T-cell (primary cell): ENCODE results near the gene DUSP19. TPM values are rescaled to one million over a fixed set of nuclear protein-coding genes. Genes with fewer than 3 reads are reported as not detected.
"Not testable (repeated sequence)": the region's sequence is repeated elsewhere in the genome, so short reads cannot be mapped to it uniquely, and the experiment has no call there.

Experiments
- ATAC-seq, 4 experiments: fragments of 200-7000 bp in 3 of 4; fragments of 150-1000 bp in 1 of 4; cut with Tn5 transposase; replicated peaks in 1 of 4; 1 replicate in 3 of 4; 2 replicates in 1 of 4; pipeline ENCODE4 v1.10.0; 2021; ENCODE audit warnings: moderate library complexity in 3 of 4, mild to moderate bottlenecking in 2 of 4, moderate number of reproducible peaks in 1 of 4
- CTCF ChIA-PET, 2 donors: fragments of 300-600 bp; sonication (Branson Sonifier 250); formaldehyde crosslinking; loops; one replicate each; lab custom pipeline; 2022; ENCODE audit warnings: antibody characterized with exemption in 2 of 2; lab: Charles Lee
- POLR2A ChIA-PET, 2 donors: fragments of 300-600 bp; sonication (Branson Sonifier 250); formaldehyde crosslinking; loops; one replicate each; lab custom pipeline; 2022; ENCODE audit warnings: antibody characterized with exemption in 2 of 2; lab: Charles Lee
- DNase-seq, 35 experiments: peaks; one replicate each; pipeline versions ENCODE4 v3.0.0 to v3.0.0-alpha.2; 2013 to 2023
- H3K27ac ChIP-seq: one replicate; pipeline ENCODE4 v1.5.1; 2013; ENCODE audit warnings: low read length
- H3K27me3 ChIP-seq, 2 experiments: replicated peaks in 1 of 2; 1 replicate in 1 of 2; 2 replicates in 1 of 2; pipeline versions ENCODE4 v1.6.1 to v1.7.0; 2013; ENCODE audit warnings: low read length in 1 of 2, mixed read lengths in 1 of 2; ENCODE audit not compliant: control insufficient read depth in 2 of 2, insufficient read depth in 2 of 2; ENCODE audit errors: extremely low read depth in 1 of 2
- H3K36me3 ChIP-seq, 2 donors: 1 replicate in 1 of 2; 2 replicates in 1 of 2; pipeline versions ENCODE4 v1.6.1 to v1.7.0; 2013; ENCODE audit warnings: low read length in 1 of 2; ENCODE audit not compliant: control insufficient read depth in 2 of 2, insufficient read depth in 1 of 2; ENCODE audit errors: extremely low read depth in 1 of 2
- H3K4me1 ChIP-seq, 2 experiments: 1 replicate in 1 of 2; 2 replicates in 1 of 2; pipeline versions ENCODE4 v1.6.1 to v1.7.0; 2013; ENCODE audit warnings: low read length in 2 of 2, mixed read lengths in 1 of 2; ENCODE audit not compliant: insufficient read depth in 2 of 2, control insufficient read depth in 1 of 2; ENCODE audit errors: extremely low read depth in 1 of 2
- H3K4me3 ChIP-seq, 2 donors: 1 replicate in 1 of 2; 2 replicates in 1 of 2; pipeline versions ENCODE4 v1.5.1 to v1.7.0; 2013; ENCODE audit warnings: mild to moderate bottlenecking in 2 of 2, low read length in 1 of 2, moderate library complexity in 1 of 2; ENCODE audit not compliant: control insufficient read depth in 1 of 2; ENCODE audit errors: extremely low read depth in 1 of 2
- H3K9me3 ChIP-seq: 2 replicates; pipeline ENCODE4 v1.7.0; 2013
- H3K27ac Mint-ChIP-seq, 2 donors: one replicate each; pipeline ENCODE4 v1.8.0; 2020 to 2021; ENCODE audit warnings: mild to moderate bottlenecking in 2 of 2, mixed read lengths in 2 of 2
- H3K27me3 Mint-ChIP-seq, 2 donors: one replicate each; pipeline ENCODE4 v1.8.0; 2021 to 2022; ENCODE audit warnings: mixed read lengths in 2 of 2
- H3K36me3 Mint-ChIP-seq: one replicate; pipeline ENCODE4 v1.8.0; 2021; ENCODE audit warnings: mixed read lengths
- H3K4me1 Mint-ChIP-seq, 3 donors: one replicate each; pipeline ENCODE4 v1.8.0; 2020 to 2022; ENCODE audit warnings: mixed read lengths in 3 of 3, mild to moderate bottlenecking in 1 of 3
- H3K4me3 Mint-ChIP-seq, 3 donors: one replicate each; pipeline ENCODE4 v1.8.0; 2020 to 2022; ENCODE audit warnings: mild to moderate bottlenecking in 3 of 3, mixed read lengths in 3 of 3, moderate library complexity in 3 of 3
- H3K9me3 Mint-ChIP-seq, 3 donors: one replicate each; pipeline ENCODE4 v1.8.0; 2020 to 2022; ENCODE audit warnings: mixed read lengths in 3 of 3
- WGBS: methylation state at CpG from one replicate; pipeline ENCODE4 v1.1.5; 2013; ENCODE audit warnings: missing lambda C conversion rate; ENCODE audit not compliant: insufficient coverage; 5-methylcytosine and 5-hydroxymethylcytosine counted together
- total RNA-seq, 35 experiments: library from RNA in 6 of 35; stranded (reverse) in 6 of 35; fragments of 120-200 nt in 1 of 35; gene quantifications; one replicate each; pipeline versions ENCODE4 v1.2.1 to v1.2.4 and lab custom pipeline; 2013 to 2026

Gene DUSP19
- total RNA-seq, 5 donors from 2014 or later (not counting 1 experiment from before 2014, with no cell fraction given): 1.3 to 2.5 (median 2.0) TPM

DNA sequence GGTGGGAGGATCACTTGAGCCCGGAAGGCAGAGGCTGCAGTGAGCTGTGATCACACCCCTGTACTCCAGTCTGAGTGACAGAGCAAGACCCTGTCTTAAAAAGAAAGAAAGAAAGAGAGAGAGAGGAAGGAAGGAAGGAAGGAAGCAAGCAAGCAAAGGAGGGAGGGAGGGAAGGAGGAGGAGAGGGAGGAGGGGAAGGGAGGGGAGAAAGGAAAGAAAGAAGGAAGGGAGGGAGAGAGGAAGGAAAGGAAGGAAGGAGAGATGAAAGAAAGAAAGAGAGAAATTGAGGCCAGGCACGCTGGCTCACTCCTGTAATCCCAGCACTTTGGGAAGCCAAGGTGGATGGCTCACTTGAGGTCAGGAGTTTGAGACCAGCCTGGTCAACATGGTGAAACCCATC is 37.9 kb upstream of the DUSP19 start:
- Mint-ChIP-seq H3K27ac (no peak overlapping the region), H3K27me3 (peaks cover 39 to 43% of the 10 kb centered on the region in 2 donors), H3K4me3 (no peak overlapping the region), H3K36me3 (no peaks in the 10 kb centered on the region), H3K4me1 (peaks cover 29 to 33% (median 33%) of the 10 kb centered on the region in 3 donors), H3K9me3 (no peaks in the 10 kb centered on the region)
- Histone ChIP-seq H3K4me3 (no peak overlapping the region), H3K9me3 (no peaks in the 10 kb centered on the region), H3K36me3 (no peaks in the 10 kb centered on the region), H3K4me1 (peaks cover 12 to 28% of the 10 kb centered on the region in 2 experiments), H3K27me3 (peaks cover 8 to 24% of the 10 kb centered on the region in 2 experiments), H3K27ac (no peak overlapping the region)
- ChIA-PET POLR2A (interaction anchor here in 1 of 2 donors (0.9 kb wide), 1 partner anchor 15 kb away, joined by 11 read pairs; no protein-coding TSS in a partner anchor), CTCF (interaction anchor here in 1 of 2 donors (1.0 to 1.4 kb wide), 3 partner anchors 14 to 38 kb away, joined by 3 to 4 read pairs (median 3); partner anchors contain the start of gene DUSP19)
- no peak for DNase-seq
- WGBS: 78% methylated on average over 2 of the region's 2 CpGs
- ATAC-seq: no peak

DNA sequence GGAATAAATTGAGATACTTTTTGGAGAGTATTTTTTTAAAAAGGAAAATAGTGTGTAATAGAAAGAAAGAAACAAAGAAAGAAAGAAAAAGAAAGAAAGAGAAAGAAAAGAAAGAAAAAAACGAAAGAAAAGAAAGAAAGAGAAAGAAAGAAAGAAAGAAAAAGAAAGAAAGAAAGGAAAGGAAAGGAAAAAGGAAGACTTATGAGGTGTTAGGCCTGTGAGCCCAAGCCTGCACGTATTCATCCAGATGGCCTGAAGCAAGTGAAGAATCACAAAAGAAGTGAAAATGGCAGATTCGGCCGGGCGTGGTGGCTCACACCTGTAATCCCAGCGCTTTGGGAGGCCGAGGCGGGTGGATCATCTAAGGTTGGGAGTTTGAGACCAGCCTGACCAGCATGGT is 35.0 kb upstream of the DUSP19 start:
- WGBS: 69% methylated on average over 2 of the region's 8 CpGs
- H3K9me3 Mint-ChIP-seq, H3K9me3 ChIP-seq, POLR2A ChIA-PET, ATAC-seq, H3K36me3 Mint-ChIP-seq, H3K27ac Mint-ChIP-seq, H3K27ac ChIP-seq, DNase-seq, H3K36me3 ChIP-seq, H3K4me3 ChIP-seq, H3K4me3 Mint-ChIP-seq: not testable (repeated sequence)
- CTCF ChIA-PET: interaction anchor here (0.7 kb wide), 2 partner anchors 36 to 304 kb away, joined by 5 to 7 read pairs; no protein-coding TSS in a partner anchor
- peaks cover 6 to 10% of the 10 kb centered on the region in 2 experiments for H3K4me1 ChIP-seq
- H3K27me3 ChIP-seq: peaks cover 8 to 26% of the 10 kb centered on the region in 2 experiments
- peaks cover 37 to 48% of the 10 kb centered on the region in 2 donors for H3K27me3 Mint-ChIP-seq
- H3K4me1 Mint-ChIP-seq: peaks cover 9 to 14% (median 12%) of the 10 kb centered on the region in 3 donors

- peaks cover 11 to 40% of the 10 kb centered on the region in 2 donors for H3K27me3 Mint-ChIP-seq
- H3K4me3 Mint-ChIP-seq, H3K9me3 ChIP-seq, H3K27ac ChIP-seq, ATAC-seq, H3K4me3 ChIP-seq, H3K27ac Mint-ChIP-seq, H3K36me3 ChIP-seq, H3K4me1 ChIP-seq, POLR2A ChIA-PET, DNase-seq, H3K36me3 Mint-ChIP-seq, H3K9me3 Mint-ChIP-seq, H3K4me1 Mint-ChIP-seq: not testable (repeated sequence)
- 89% methylated on average over 5 of the region's 5 CpGs for WGBS
- CTCF ChIA-PET: interaction anchor here in 1 of 2 donors (0.6 kb wide), 1 partner anchor 398 kb away, joined by 4 read pairs; no protein-coding TSS in a partner anchor
- peaks cover 0 to 13% of the 10 kb centered on the region in 2 experiments for H3K27me3 ChIP-seq
These were observed 30.9 kb upstream of the DUSP19 start for GRCh38 chr2:183047486-183048125.

GRCh38 chr2:183049420-183049819 is 29.1 kb upstream of the DUSP19 start:
- Mint-ChIP-seq H3K4me1 (no peaks in the 10 kb centered on the region), H3K9me3 (no peaks in the 10 kb centered on the region), H3K27ac (no peak overlapping the region), H3K36me3 (no peaks in the 10 kb centered on the region), H3K4me3 (no peak overlapping the region), H3K27me3 (peaks cover 11 to 34% of the 10 kb centered on the region in 2 donors)
- ChIA-PET CTCF (no interaction called here), POLR2A (no interaction called here)
- H3K9me3 ChIP-seq: no peaks in the 10 kb centered on the region
- DNase-seq: no peak
- 78% methylated on average over 4 of the region's 5 CpGs for WGBS
- H3K36me3 ChIP-seq: no peaks in the 10 kb centered on the region
- no peak for ATAC-seq
- H3K4me3 ChIP-seq: no peak overlapping the region
- H3K27ac ChIP-seq: no peak overlapping the region
- no peaks in the 10 kb centered on the region for H3K4me1 ChIP-seq
- H3K27me3 ChIP-seq: peaks cover 0 to 12% of the 10 kb centered on the region in 2 experiments

GRCh38 chr2:183057333-183057985 is 21.1 kb upstream of the DUSP19 start:
- peaks cover 2 to 18% of the 10 kb centered on the region in 2 experiments for H3K27me3 ChIP-seq
- no peak for ATAC-seq
- WGBS: no CpG with 5 or more reads among the region's 3 CpGs
- H3K4me3 ChIP-seq: no peak overlapping the region
- H3K9me3 ChIP-seq: no peaks in the 10 kb centered on the region
- Mint-ChIP-seq H3K4me3 (no peak overlapping the region), H3K9me3 (no peaks in the 10 kb centered on the region), H3K27me3 (peaks cover 16 to 28% of the 10 kb centered on the region in 2 donors), H3K4me1 (no peaks in the 10 kb centered on the region), H3K36me3 (no peaks in the 10 kb centered on the region), H3K27ac (no peak overlapping the region)
- POLR2A ChIA-PET: interaction anchor here in 1 of 2 donors (0.6 kb wide), 1 partner anchor 342 kb away, joined by 5 read pairs; no protein-coding TSS in a partner anchor
- no peak for DNase-seq
- H3K4me1 ChIP-seq: no peaks in the 10 kb centered on the region
- no peaks in the 10 kb centered on the region for H3K36me3 ChIP-seq
- CTCF ChIA-PET: interaction anchor here in 1 of 2 donors (0.7 kb wide), 1 partner anchor 518 kb away, joined by 4 read pairs; no protein-coding TSS in a partner anchor
- no peak overlapping the region for H3K27ac ChIP-seq

DNA sequence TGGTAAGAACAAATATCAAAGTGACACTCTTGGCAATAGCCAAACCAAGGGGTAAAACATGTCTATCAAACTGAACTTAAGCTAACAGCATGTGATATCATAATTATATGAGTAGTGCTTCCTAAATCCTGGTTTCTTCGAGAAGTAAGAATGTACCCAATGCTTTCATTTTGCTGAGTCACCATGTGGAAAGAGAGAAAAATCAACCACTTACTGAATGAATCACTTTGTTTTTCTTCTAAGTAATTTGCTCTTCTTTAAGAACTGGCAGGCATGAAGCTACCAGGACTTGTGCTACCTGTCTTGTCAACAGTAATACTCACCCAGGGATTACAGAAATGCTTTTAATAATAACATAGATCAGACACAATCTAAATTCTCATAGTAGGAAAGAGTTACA is 19.0 kb upstream of the DUSP19 start:
- Mint-ChIP-seq H3K4me3 (no peak overlapping the region), H3K4me1 (no peaks in the 10 kb centered on the region), H3K27ac (no peak overlapping the region), H3K27me3 (peaks cover 18 to 26% of the 10 kb centered on the region in 2 donors), H3K36me3 (no peaks in the 10 kb centered on the region), H3K9me3 (no peaks in the 10 kb centered on the region)
- no peak overlapping the region for H3K27ac ChIP-seq
- no peaks in the 10 kb centered on the region for H3K36me3 ChIP-seq
- H3K9me3 ChIP-seq: no peaks in the 10 kb centered on the region
- peaks cover 2 to 20% of the 10 kb centered on the region in 2 experiments for H3K27me3 ChIP-seq
- no CpG with 5 or more reads among the region's 1 CpG for whole genome bisulfite sequencing
- H3K4me1 ChIP-seq: no peaks in the 10 kb centered on the region
- no peak overlapping the region for H3K4me3 ChIP-seq
- DNase-seq: no peak
- ChIA-PET POLR2A (no interaction called here), CTCF (interaction anchor here in 1 of 2 donors (1.0 kb wide), 1 partner anchor 9 kb away, joined by 6 read pairs; no protein-coding TSS in a partner anchor)
- ATAC-seq: no peak
